ENCODE data around the gene PPP1R12B. TPM values are rescaled to one million over a fixed set of nuclear protein-coding genes. Genes with fewer than 3 reads are reported as not detected.
"Not testable (repeated sequence)": the region's sequence is repeated elsewhere in the genome, so short reads cannot be mapped to it uniquely, and the experiment has no call there.

Gene PPP1R12B
- total RNA-seq, 1 experiment from 2014 or later: 33.3 TPM

- H3K79me2 ChIP-seq (ENCODE audit: low read depth): peaks cover 70% of the 10 kb centered on the region
- CTCF ChIA-PET: interaction anchor here (0.6 kb wide), 1 partner anchor 23 kb away, joined by 9 read pairs; no protein-coding TSS in a partner anchor
- H3K9me3 ChIP-seq (ENCODE audit: insufficient read depth, low read depth): no peaks in the 10 kb centered on the region
- no peak overlapping the region for H2AFZ ChIP-seq
- H3F3A ChIP-seq (ENCODE audit: insufficient read depth, low read depth): peaks cover 35% of the 10 kb centered on the region
- TSS peak; percentile 30 for BruUV-seq (replicated peaks)
- peak in 1 of 2 experiments; percentile 71 for DNase-seq
- intact Hi-C loops (cut with micrococcal nuclease; ENCODE audit: unreplicated experiment): loop anchor here (5.0 to 10.0 kb wide), 2 partner anchors 46 to 67 kb away; partner anchors contain the start of genes PPP1R12B and UBE2T
- H3K36me3 ChIP-seq (ENCODE audit: low read depth): no peaks in the 10 kb centered on the region
- no peaks in the 10 kb centered on the region for H3K9me2 ChIP-seq (ENCODE audit: insufficient read depth)
- H3K4me2 ChIP-seq: peak overlapping the region; percentile 60
- peaks cover 62% of the 10 kb centered on the region for H3K4me1 ChIP-seq (replicated peaks; ENCODE audit: insufficient read depth)
- TF ChIP-seq EZH2 (IDR thresholded peaks at IDR 0.05; ENCODE audit: low read depth): no peak
- TF ChIP-seq CTCF (conservative IDR thresholded peaks at IDR 0.05): no peak
- POLR2A ChIA-PET (ENCODE audit: unreplicated experiment): no interaction called here
- no peaks in the 10 kb centered on the region for H4K20me1 ChIP-seq (ENCODE audit: insufficient read depth)
- peak overlapping the region; percentile 42; the same call in 1 of the 2 replicates for H3K4me3 ChIP-seq
- peak overlapping the region; percentile 96 for H3K27ac ChIP-seq
- no peaks in the 10 kb centered on the region for H3K27me3 ChIP-seq (ENCODE audit: insufficient read depth, low read depth)
Measured at GRCh38 chr1:202411422-202411821, 62.9 kb downstream of the PPP1R12B start.

DNA sequence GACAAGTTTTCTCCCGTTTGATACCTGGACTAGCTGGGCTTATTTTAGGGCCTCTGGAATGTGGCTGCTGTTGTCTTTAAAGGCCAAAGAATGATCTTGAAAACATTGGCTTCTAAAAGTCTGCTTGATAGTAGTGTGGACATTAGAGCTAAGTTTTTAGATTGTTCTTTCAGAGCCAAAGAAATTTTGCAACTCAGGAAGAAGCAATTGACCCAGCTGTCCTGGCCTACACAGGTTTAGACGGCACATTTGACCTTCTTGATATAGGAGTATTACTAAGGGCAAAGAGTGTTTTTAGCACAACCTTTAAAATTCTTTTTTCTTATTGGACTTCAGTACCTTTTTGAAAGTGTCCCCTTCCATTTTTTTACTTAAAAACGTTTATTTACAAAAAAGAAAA, 63.9 kb downstream of the PPP1R12B start:
- intact Hi-C loops (cut with micrococcal nuclease; ENCODE audit: unreplicated experiment): loop anchor here (5.0 to 10.0 kb wide), 2 partner anchors 45 to 68 kb away; partner anchors contain the start of genes PPP1R12B and UBE2T
- H3K4me3 ChIP-seq; H3K9me2 ChIP-seq (ENCODE audit: insufficient read depth); H3K9me3 ChIP-seq (ENCODE audit: insufficient read depth, low read depth); POLR2A ChIA-PET (ENCODE audit: unreplicated experiment); BruUV-seq (replicated peaks); H3K36me3 ChIP-seq (ENCODE audit: low read depth); H2AFZ ChIP-seq; H4K20me1 ChIP-seq (ENCODE audit: insufficient read depth); H3K27me3 ChIP-seq (ENCODE audit: insufficient read depth, low read depth); DNase-seq: not testable (repeated sequence)
- Histone ChIP-seq H3K4me1 (replicated peaks; ENCODE audit: insufficient read depth) (peaks cover 52% of the 10 kb centered on the region), H3F3A (ENCODE audit: insufficient read depth, low read depth) (peaks cover 35% of the 10 kb centered on the region), H3K4me2 (peak overlapping the region; percentile 60), H3K79me2 (ENCODE audit: low read depth) (peaks cover 60% of the 10 kb centered on the region), H3K27ac (peak overlapping the region; percentile 96)
- CTCF ChIA-PET: interaction anchor here (0.6 kb wide), 1 partner anchor 75 kb away, joined by 3 read pairs; no protein-coding TSS in a partner anchor

DNA sequence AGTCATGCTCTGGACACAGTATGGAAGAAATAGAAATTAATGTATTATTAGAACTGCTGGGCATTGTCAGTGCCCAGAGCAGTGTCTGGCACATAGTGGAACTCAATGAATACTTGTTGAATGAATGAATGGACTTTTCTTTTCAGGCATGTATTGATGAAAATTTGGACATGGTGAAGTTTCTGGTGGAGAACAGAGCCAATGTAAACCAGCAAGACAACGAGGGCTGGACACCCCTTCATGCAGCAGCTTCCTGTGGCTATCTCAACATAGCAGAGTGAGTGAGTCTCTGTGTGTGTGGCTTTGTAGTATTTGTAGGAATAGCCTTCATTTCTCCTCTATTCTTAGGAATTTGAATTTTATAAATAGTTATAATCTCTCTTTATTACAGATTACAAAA, 68.1 kb downstream of the PPP1R12B start:
- peaks cover 30% of the 10 kb centered on the region for H3K4me1 ChIP-seq (replicated peaks; ENCODE audit: insufficient read depth)
- TF ChIP-seq CTCF (conservative IDR thresholded peaks at IDR 0.05) (no peak), EZH2 (IDR thresholded peaks at IDR 0.05; ENCODE audit: low read depth) (no peak)
- H3K36me3 ChIP-seq (ENCODE audit: low read depth): no peaks in the 10 kb centered on the region
- no peaks in the 10 kb centered on the region for H3K9me3 ChIP-seq (ENCODE audit: insufficient read depth, low read depth)
- H4K20me1 ChIP-seq (ENCODE audit: insufficient read depth): no peaks in the 10 kb centered on the region
- no peak for DNase-seq
- no peaks in the 10 kb centered on the region for H3K27me3 ChIP-seq (ENCODE audit: insufficient read depth, low read depth)
- intact Hi-C loops (cut with micrococcal nuclease; ENCODE audit: unreplicated experiment): loop anchor here (10.0 kb wide), 1 partner anchor 72 kb away; the partner anchor contains the start of genes PPP1R12B and UBE2T
- H3K4me3 ChIP-seq: no peak overlapping the region
- no peak overlapping the region for H3K4me2 ChIP-seq
- BruUV-seq (replicated peaks): no TSS peak
- POLR2A ChIA-PET (ENCODE audit: unreplicated experiment): no interaction called here
- H2AFZ ChIP-seq: no peak overlapping the region
- CTCF ChIA-PET: no interaction called here
- H3K27ac ChIP-seq: no peak overlapping the region
- H3K79me2 ChIP-seq (ENCODE audit: low read depth): peaks cover 45% of the 10 kb centered on the region
- H3K9me2 ChIP-seq (ENCODE audit: insufficient read depth): no peaks in the 10 kb centered on the region
- H3F3A ChIP-seq (ENCODE audit: insufficient read depth, low read depth): peaks cover 9% of the 10 kb centered on the region; the same call in 1 of the 2 replicates

DNA sequence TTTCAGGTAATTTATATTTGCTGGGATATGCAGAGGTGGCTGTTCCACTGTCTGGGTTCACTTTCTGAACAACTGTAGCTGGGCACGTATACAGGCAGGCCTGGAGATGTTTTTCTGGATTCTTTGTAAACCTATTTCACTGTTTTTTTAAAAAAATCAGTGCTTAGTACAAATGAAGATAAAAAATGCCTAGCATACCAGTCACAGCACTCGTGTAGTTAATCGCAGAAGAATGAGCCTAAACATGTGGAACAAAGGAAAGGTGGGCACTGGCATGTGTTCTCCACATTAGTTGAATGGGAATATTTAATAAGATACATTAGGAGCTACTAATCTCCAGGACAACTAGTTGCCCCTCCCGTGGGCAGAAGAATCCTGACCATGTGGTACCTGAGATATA, 68.6 kb downstream of the PPP1R12B start:
- BruUV-seq (replicated peaks); H3K4me3 ChIP-seq; CTCF ChIA-PET; H3K36me3 ChIP-seq (ENCODE audit: low read depth); H2AFZ ChIP-seq; H3K9me2 ChIP-seq (ENCODE audit: insufficient read depth); H3K4me2 ChIP-seq; H4K20me1 ChIP-seq (ENCODE audit: insufficient read depth); H3K27me3 ChIP-seq (ENCODE audit: insufficient read depth, low read depth); H3K27ac ChIP-seq; DNase-seq; H3F3A ChIP-seq (ENCODE audit: insufficient read depth, low read depth); POLR2A ChIA-PET (ENCODE audit: unreplicated experiment); H3K9me3 ChIP-seq (ENCODE audit: insufficient read depth, low read depth): not testable (repeated sequence)
- Histone ChIP-seq H3K4me1 (replicated peaks; ENCODE audit: insufficient read depth) (peaks cover 25% of the 10 kb centered on the region), H3K79me2 (ENCODE audit: low read depth) (peaks cover 40% of the 10 kb centered on the region)
- intact Hi-C loops (cut with micrococcal nuclease; ENCODE audit: unreplicated experiment): loop anchor here (10.0 kb wide), 1 partner anchor 72 kb away; the partner anchor contains the start of genes PPP1R12B and UBE2T

- H3K27ac ChIP-seq; H3K4me3 ChIP-seq; H3K9me3 ChIP-seq (ENCODE audit: insufficient read depth, low read depth); H3K27me3 ChIP-seq (ENCODE audit: insufficient read depth, low read depth); CTCF ChIA-PET; H4K20me1 ChIP-seq (ENCODE audit: insufficient read depth); POLR2A ChIA-PET (ENCODE audit: unreplicated experiment); BruUV-seq (replicated peaks); H3K4me2 ChIP-seq; H3K9me2 ChIP-seq (ENCODE audit: insufficient read depth); DNase-seq; H2AFZ ChIP-seq; H3K36me3 ChIP-seq (ENCODE audit: low read depth); H3F3A ChIP-seq (ENCODE audit: insufficient read depth, low read depth): not testable (repeated sequence)
- intact Hi-C loops (cut with micrococcal nuclease; ENCODE audit: unreplicated experiment): loop anchor here (10.0 kb wide), 1 partner anchor 73 kb away; the partner anchor contains the start of genes PPP1R12B and UBE2T
- Histone ChIP-seq H3K4me1 (replicated peaks; ENCODE audit: insufficient read depth) (peaks cover 18% of the 10 kb centered on the region), H3K79me2 (ENCODE audit: low read depth) (peaks cover 37% of the 10 kb centered on the region)
Measured at GRCh38 chr1:202417762-202418201, 69.3 kb downstream of the PPP1R12B start.

GRCh38 chr1:202419731-202420130, 71.2 kb downstream of the PPP1R12B start:
- Histone ChIP-seq H3K4me1 (replicated peaks; ENCODE audit: insufficient read depth) (peaks cover 13% of the 10 kb centered on the region), H3K79me2 (ENCODE audit: low read depth) (peaks cover 21% of the 10 kb centered on the region), H3K4me2 (0 out of 2 replicates have a peak overlapping the region, but pooled peaks have one; percentile 10), H3K27ac (peak overlapping the region; percentile 49)
- H3K27me3 ChIP-seq (ENCODE audit: insufficient read depth, low read depth); H2AFZ ChIP-seq; BruUV-seq (replicated peaks); H3K9me3 ChIP-seq (ENCODE audit: insufficient read depth, low read depth); POLR2A ChIA-PET (ENCODE audit: unreplicated experiment); H3F3A ChIP-seq (ENCODE audit: insufficient read depth, low read depth); CTCF ChIA-PET; H3K36me3 ChIP-seq (ENCODE audit: low read depth); H4K20me1 ChIP-seq (ENCODE audit: insufficient read depth); H3K4me3 ChIP-seq; DNase-seq; H3K9me2 ChIP-seq (ENCODE audit: insufficient read depth): not testable (repeated sequence)
- intact Hi-C loops (cut with micrococcal nuclease; ENCODE audit: unreplicated experiment): loop anchor here (10.0 kb wide), 1 partner anchor 75 kb away; the partner anchor contains the start of genes PPP1R12B and UBE2T
